Kidney glomerular epithelial cell (primary cell): ENCODE data around the gene VPREB1.
"Not testable (repeated sequence)": the region's sequence is repeated elsewhere in the genome, so short reads cannot be mapped to it uniquely, and the experiment has no call there.

Experiments
- DNase-seq: peaks from one replicate; lab custom pipeline; 2025; lab: John Stamatoyannopoulos, UW

VPREB1 gene

GRCh38 chr22:22214819-22215329, 29.7 kb upstream of the VPREB1 start:
- no peak for DNase-seq

- no peak for DNase-seq
These were observed 28.7 kb upstream of the VPREB1 start for GRCh38 chr22:22215659-22216449.

- DNase-seq = no peak
These were observed 28.1 kb upstream of the VPREB1 start for GRCh38 chr22:22216450-22216959.

GRCh38 chr22:22218302-22218701, 26.3 kb upstream of the VPREB1 start:
- no peak for DNase-seq

GRCh38 chr22:22219140-22219996, 25.2 kb upstream of the VPREB1 start:
- no peak for DNase-seq

GRCh38 chr22:22221043-22221442, 23.5 kb upstream of the VPREB1 start:
- not testable (repeated sequence) for DNase-seq

- DNase-seq = no peak
These were observed 18.0 kb upstream of the VPREB1 start for GRCh38 chr22:22226448-22227187.

GRCh38 chr22:22228421-22228820, 16.2 kb upstream of the VPREB1 start:
- no peak for DNase-seq

GRCh38 chr22:22228921-22229320, 15.7 kb upstream of the VPREB1 start:
- no peak for DNase-seq

- no peak for DNase-seq
These were observed 14.7 kb upstream of the VPREB1 start for GRCh38 chr22:22229683-22230420.

- no peak for DNase-seq
These were observed 14.1 kb upstream of the VPREB1 start for GRCh38 chr22:22230438-22230837.

GRCh38 chr22:22233081-22233480, 11.5 kb upstream of the VPREB1 start:
- no peak for DNase-seq

GRCh38 chr22:22235558-22235957, 9.0 kb upstream of the VPREB1 start:
- no peak for DNase-seq

GRCh38 chr22:22237521-22237920, 7.1 kb upstream of the VPREB1 start:
- DNase-seq = no peak

GRCh38 chr22:22239311-22239939, 5.2 kb upstream of the VPREB1 start:
- no peak for DNase-seq

GRCh38 chr22:22241554-22241898, 3.1 kb upstream of the VPREB1 start:
- DNase-seq = no peak

- no peak for DNase-seq
These were observed 2.1 kb upstream of the VPREB1 start for GRCh38 chr22:22242488-22242887.

- no peak for DNase-seq
These were observed 1.4 kb upstream of the VPREB1 start for GRCh38 chr22:22243033-22243680.

- DNase-seq = no peak
These were observed 797 bp downstream of the VPREB1 start for GRCh38 chr22:22245256-22245909.
